SIG-M5 treated with dmso at 0.1 percent for 504 hours (cell line): ENCODE measurements around the gene VRK3.
"Not testable (repeated sequence)": the region's sequence is repeated elsewhere in the genome, so short reads cannot be mapped to it uniquely, and the experiment has no call there.

ENCODE experiments used
- DNase-seq: peaks from one replicate; lab custom pipeline; 2025; ENCODE audit not compliant: unreplicated experiment; lab: John Stamatoyannopoulos, UW

The VRK3 gene, protein sequence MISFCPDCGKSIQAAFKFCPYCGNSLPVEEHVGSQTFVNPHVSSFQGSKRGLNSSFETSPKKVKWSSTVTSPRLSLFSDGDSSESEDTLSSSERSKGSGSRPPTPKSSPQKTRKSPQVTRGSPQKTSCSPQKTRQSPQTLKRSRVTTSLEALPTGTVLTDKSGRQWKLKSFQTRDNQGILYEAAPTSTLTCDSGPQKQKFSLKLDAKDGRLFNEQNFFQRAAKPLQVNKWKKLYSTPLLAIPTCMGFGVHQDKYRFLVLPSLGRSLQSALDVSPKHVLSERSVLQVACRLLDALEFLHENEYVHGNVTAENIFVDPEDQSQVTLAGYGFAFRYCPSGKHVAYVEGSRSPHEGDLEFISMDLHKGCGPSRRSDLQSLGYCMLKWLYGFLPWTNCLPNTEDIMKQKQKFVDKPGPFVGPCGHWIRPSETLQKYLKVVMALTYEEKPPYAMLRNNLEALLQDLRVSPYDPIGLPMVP

DNA sequence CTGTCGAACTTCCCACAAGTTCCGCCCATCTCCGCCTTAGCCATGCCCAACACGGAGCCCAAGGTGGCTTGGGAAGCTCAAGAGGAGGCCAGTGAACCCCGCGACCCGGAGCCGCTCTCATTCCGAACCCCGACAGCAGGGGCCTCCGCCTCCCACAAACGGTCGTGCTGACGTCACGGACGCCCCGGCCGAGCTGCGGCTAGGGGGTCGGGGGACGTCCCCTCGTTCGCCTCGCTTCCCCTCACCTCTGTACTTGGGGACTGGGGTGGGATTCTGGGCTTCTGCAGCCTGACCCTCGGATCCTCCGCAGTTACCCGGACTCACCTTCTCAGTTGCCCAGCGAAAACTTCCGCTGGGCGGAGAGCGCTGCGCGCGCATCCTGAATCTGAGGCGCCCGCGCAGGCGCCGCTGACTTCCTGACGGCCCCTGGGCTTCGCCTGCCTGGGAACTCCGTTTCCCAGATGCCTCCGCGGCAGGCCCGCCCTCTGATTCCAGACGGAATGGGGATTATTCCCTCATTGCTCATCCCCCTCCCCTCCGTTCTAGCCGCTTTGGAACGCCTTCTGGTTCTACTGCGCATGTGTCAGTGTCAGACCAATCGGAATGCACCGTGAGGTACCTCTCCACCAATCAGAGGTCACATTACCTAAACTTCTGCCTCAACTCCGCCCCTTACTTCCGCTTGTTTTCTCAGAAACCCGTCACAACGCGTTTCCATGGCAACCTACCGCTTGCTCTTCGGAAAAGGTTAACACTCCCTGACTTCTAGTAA lies at the start of gene VRK3:
TSS of gene VRK3 (minus strand) at position 351 of the 772 bp plus-strand sequence. CDS start 9,210 bp downstream, outside the sequence.
- DNase-seq: peak; percentile 99

DNA sequence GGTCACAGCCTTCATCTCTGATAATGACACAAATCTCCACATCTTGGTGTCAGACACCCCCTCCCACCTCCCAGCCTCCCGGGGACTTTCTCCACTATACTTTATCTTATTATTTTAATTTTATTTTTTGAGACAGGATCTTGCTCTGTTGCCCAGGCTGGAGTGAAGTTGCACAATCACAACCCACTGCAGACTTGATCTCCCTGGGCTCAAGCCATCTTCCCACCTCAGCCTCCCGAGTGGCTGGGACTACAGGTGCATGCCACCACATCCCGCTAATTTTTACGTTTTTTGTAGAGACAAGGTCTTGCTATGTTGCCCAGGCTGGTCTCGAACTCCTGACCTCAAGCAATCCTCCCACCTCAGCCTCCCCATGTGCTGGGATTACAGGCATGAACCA lies 43.2 kb upstream of the VRK3 start:
- DNase-seq: not testable (repeated sequence)

DNA sequence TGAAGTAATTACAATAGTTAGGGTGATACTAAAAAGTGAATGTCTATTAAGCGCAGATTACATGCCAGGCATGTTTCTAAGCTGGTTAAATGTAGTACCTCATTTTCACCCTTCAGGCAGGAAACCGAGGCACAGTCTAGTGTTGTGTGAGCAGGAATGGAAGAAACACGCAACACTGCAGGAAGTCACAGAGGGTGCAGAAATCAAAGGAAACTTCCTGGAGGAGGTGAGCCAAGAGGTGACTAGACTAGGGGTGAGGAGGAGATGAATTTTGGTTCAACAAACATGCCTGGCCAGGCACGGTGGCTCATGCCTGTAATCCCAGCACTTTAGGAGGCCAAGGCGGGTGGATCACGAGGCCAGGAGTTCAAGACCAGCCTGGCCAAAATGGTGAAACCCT lies 42.4 kb upstream of the VRK3 start:
- DNase-seq: no peak

DNA sequence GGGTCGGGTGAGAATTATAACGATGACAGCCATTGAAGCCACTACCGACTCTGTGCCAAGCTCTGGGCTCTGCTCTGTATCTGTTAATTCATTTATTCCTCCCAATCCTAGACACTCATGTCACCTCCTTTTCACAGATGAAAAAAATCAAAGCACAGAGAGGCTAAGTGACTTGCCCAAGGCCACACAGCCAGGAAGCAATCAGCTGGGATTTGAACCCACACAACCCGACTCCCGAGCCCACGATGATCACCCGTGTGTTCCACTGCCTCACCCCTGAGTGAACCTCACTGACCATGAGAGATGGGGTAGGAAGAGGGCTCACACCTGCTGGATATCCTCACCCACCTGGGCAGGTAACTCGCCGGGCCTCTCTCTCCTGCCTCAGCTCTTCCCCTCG lies 40.8 kb upstream of the VRK3 start:
- DNase-seq: no peak

DNA sequence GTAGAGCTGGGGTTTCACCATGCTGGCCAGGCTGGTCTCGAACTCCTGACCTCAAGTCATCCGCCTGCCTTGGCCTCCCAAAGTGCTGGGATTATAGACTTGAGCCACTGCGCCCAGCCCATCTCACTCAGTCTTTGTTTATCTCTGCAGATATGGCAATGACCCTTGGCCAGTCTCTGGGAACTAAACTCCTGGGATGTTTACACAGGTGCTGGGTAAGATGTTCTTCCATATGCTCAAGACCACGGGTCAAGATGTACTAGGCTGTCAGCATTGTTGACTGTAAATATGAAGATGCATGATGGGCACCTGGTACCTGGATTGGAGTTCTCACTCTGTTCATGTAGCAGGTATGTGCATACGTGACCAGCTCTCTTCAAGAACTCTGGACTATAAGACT lies 36.5 kb upstream of the VRK3 start:
- DNase-seq: no peak

DNA sequence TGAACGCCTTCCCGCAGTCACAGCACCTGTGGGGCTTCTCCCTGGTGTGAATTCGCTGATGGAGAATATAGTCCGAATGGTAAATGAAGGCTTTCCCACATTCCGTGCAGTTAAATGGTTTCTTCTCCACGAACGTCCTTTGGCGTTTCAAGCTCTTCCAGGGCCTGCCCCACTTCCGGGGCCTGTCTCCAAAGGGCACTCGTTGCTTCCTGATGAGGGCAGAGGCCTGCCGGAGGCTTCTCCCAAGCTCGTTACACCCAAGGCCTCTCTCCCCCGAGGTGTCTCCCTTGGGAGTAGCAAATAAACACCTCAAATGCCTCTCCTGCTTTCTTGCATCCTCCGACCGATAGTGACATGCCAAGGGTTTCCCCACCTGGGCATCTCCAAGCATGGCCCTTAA lies 34.9 kb upstream of the VRK3 start:
- DNase-seq: no peak

DNA sequence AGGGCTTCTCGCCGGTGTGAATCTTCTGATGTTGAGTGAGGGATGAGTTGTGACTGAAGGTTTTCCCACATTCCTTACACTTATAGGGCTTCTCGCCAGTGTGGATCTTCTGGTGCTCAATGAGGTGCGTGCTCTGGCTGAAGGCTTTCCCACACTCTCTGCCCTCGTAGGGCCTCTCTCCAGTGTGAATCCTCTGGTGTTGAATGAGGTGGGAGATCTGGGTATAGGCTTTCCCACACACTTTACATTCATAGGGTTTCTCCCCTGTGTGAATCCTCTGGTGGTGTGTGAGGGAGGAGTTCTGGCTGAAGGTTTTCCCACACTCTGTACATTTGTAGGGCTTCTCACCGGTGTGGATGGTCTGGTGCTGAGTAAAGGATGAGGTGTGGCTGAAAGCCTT lies 33.9 kb upstream of the VRK3 start:
- no peak for DNase-seq

DNA sequence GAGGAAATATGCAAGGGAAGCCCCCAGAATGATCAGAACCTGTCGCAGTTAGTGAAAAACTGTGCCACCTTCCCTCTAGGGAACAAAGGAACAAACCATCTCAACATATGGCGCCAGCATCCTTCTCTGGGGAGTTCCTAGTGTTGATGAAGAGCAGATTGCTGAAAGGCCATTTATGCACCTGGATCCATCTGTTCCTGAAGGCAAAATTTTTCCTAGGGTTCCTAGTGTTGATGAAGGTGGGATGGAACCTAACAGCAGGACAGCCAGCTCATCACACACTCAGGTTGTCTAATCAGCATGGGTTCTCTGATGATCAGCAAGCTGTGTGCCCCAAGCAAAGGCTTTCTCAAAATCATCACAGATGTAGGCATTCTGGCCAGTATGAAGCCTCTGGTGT lies 33.3 kb upstream of the VRK3 start:
- no peak for DNase-seq

DNA sequence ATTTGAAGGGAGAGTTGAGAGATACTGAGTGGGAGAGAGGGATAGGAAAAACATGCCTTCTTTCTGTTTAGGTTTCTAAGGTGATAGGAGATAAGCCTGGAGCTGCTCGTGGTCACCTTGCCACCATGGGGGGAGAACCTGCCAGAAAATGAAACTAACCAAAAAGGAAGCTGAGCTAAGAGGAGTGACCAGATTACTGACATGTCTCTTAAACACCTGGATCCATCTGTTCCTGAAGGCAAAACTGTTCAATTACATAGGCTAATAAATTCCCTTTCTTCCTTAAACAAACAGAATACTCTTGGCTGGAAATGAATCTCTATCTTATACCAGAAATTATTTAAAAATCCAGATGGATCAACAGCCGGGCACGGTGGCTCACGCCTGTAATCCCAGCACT lies 27.9 kb upstream of the VRK3 start:
- no peak for DNase-seq

DNA sequence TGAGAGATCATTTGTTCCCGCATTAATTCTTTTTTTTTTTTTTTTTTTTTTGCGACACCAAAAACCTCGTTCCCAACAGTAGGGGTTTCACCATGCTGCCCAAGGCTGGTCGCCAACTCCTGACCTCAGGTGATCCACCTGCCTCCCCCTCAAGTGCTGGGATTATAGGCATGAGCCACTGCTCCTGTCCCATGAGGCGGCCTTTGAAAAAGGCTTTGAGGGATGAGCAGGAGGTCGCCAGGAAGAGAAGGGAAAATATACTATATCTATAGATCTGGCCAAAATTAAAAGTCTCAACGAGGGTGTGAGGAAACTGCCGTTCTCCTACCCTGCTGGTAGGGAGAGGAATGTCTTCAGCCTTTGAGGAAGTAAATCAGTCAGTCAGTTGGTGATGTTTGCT lies 26.8 kb upstream of the VRK3 start:
- no peak for DNase-seq

DNA sequence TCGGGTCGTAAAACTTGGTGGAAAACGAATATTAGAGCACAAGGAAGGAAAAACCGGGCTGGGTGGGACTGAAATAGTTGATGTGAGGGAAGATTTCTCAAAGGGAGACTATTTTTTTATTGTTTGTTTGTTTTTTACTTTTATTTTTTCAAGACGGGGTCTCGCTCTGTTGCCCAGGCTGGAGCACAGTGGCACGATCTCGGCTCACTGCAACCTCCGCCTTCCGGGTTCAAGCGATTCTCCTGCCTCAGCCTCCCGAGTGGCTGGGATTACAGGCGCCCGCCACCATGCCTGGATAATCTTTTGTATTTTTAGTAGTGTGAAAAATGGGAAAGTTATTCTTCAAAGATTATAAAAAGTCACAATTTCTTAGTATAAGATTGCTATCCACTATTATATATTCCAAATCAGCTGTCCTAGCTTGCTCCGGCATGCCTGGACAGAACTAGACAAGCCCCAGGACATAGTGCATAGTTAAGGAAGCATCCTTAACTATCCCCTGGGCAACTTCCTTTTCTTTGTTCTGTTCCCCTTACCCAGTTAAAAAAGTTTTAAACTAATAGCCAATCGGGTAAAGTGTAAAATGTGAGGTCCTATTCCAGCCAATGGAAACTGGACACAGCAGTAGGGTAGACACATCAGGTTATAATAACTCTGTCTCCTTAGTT lies 26.2 kb upstream of the VRK3 start:
- not testable (repeated sequence) for DNase-seq

DNA sequence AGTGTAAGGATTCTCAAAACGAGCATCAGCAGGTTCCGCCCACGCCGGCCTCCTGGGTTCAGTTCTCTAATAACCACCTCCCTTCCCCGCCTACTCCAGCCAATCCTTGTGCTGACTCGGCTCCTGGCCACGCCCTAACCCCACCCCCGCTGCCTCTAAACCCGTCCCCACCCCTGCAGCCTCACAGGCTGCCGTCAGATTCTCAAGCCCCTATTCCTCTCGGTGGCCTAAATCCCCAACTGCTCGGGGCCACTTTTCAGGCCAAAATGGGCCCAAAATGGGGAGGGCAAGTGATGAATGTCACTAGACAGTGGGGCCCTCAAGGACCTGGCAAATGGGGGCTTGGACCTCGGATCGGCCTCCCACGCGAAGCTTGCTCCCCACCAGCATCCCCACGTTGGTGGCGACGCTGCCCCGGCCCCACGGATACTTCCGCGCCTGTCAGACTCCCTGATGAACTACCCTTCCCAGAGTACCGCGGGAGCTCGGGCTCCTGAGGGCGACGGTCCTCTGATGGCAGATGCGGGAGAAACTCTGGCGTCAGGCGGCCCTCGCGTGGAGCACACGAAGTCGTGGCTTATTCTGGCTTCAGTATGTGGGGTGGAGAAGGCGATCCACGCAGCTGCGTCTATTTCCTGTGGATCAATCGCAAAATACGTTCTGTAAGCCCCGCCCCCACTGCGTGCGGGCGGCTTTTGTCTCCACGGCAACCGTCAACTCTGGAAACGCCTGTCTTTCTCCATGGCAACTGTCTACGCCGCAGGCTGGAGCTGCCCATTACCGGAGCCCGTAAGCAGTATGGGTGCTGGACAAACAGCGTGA lies 25.4 kb upstream of the VRK3 start:
- peak; percentile 45 for DNase-seq

DNA sequence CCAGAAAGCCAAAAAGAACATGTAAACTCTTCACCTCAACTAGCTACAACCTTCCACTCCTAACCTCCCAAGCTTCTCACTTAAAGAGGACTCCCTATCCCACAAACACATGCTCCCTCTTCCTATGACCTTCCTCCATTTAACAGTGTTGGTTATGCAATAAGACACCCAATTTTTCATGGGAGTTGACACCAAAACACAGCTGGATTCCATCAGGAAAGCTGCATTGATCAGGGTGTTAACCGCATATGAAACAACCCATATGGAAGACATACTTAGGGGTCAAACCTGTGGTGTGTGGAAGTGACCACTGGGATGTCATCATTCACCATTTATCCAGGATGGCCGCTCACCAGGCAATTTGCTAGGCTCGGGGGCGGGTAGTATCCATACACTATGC lies 22.5 kb upstream of the VRK3 start:
- no peak for DNase-seq

DNA sequence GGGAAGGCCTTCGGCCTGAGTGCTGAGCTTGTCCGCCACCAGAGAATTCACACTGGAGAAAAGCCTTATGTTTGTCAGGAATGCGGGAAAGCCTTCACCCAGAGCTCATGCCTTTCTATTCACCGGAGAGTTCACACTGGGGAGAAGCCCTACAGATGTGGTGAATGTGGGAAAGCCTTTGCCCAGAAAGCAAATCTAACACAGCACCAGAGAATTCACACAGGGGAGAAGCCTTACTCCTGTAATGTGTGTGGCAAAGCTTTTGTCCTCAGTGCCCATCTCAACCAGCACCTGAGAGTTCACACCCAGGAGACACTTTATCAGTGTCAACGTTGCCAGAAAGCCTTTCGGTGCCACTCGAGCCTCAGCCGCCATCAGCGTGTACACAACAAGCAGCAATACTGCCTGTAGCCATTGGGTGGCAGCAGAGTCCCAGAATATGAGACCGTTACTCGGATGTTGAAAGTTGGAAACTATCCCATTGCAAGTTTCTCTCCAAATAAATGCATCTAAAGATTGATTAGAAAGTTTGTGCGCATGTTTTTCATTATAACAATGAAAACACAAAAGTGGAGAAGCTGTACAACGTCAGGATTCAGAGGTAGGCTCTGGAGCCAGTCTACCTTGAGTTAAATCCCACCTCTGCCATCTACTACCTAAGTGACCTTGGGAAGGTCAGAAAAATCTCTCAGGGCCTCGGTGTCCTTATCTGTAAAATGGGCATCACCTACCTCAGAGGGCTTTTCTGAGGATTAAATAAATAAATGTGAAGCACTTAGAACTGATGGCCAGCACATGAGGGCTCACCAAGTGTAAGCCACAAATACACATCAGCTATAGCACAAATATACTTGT lies 21.7 kb upstream of the VRK3 start:
- DNase-seq: no peak

DNA sequence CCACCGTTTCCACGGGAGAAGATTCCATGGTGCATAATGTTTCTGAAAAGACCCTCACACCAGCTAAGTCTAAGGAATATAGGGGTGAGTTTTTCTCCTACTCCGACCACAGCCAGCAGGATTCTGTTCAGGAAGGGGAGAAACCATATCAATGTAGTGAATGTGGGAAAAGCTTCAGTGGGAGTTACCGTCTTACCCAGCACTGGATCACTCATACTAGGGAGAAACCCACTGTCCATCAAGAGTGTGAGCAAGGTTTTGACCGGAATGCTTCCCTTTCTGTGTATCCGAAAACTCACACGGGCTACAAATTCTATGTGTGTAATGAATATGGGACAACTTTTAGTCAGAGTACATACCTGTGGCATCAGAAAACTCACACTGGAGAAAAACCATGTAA lies 19.8 kb upstream of the VRK3 start:
- DNase-seq: no peak

DNA sequence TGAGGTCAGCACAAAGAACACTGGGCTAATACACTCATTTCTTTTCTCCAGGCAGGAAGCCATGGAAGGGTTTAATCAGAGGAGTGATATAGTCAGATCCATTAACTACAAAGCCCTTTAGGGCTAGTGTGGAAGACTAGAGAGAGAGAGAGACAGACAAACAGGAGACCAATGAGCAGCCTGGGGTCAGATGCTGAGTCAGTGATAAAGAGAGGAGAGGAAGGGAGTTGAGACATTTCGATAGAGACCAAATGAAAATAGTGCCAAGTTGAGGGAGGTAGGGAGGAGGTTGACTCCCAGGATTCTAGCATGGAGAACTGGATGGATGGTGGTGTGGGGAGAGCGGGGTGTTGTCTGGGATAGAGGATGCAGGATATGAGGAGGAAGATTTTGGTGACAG lies 18.8 kb upstream of the VRK3 start:
- no peak for DNase-seq

DNA sequence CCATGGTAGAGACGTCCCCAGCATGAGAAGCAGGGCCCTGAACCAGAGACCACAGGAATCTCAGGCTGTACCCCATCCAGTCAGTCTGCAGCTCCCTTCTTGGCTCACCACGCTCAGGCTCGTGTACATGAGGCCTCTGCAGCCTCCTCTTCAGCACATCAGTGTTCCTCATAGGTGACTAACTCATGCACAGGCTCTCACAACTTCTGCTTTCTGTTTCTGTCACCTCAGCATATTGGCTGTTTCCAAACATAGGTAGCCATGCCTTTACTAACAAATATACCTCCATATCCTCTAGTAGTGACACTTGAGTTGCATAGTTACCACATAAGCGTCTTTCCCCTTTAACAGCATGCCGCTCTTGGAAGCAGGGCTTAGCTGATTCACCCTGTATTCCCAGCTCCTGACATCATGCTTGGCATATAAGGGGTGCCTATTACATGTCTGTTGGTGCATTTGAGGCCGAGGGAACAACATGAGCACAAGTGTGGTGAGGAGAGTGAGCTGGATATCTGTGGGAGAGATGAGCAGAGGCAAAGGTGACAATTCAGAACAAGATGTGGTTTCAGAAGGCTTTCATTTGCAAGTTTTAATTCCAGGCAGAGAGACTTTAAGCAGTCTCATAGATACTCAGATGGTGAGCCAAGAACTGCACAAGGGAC lies 17.3 kb upstream of the VRK3 start:
- DNase-seq: no peak

DNA sequence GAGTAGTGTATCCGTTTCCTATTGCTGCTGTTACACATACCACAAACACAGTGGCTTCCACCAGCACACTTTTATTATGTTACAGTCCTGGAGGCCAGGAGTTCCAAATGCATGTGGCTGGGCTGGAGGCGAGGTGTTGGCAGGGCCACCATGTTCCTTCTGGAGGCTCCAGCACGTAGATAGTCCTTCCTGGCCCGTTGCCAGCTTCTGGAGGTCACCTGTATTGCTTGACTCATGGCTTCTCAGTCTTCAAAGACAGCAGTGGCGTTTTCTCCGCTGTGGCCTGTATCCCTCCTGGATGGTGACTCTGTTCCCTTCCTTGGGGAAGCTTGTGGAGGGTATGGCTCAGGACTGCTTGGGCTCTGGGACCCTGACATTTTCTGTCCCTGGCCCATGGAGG lies 15.8 kb upstream of the VRK3 start:
- DNase-seq: no peak

DNA sequence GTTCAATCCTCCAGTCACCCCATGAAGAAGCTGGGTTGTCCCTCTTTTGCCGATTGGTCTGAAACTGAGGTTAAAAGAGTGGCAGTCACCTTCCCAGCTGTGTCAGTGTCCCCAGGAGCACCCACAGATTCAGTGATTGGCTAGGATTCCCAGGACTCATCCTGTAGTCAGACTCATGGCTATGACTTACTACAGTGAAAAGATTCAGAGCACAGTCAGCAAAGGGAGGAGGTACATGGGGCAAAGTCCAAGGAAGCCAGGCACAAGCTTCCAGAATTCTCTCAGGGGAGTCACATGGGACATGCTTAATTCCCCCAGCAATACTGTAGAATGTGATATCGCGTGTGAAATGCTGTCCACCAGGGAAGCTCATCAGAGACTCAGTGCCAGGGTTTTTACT lies 14.8 kb upstream of the VRK3 start:
- no peak for DNase-seq
